ENCODE data around the gene ASPSCR1. TPM values are rescaled to one million over a fixed set of nuclear protein-coding genes. Genes with fewer than 3 reads are reported as not detected.
A peak's percentile ranks its signal among the peaks of the same experiment; 100 is the strongest.

The ASPSCR1 gene
- total RNA-seq, 1 experiment from 2014 or later, result 59.2 TPM

GRCh38 chr17:81961521-81962498 lies 15.6 kb upstream of the ASPSCR1 start:
- ChIA-PET POLR2A (interaction anchor here (2.6 kb wide), 1 partner anchor 76 kb away, joined by 7 read pairs; the partner anchor contains the start of gene DCXR), CTCF (no interaction called here)
- Mint-ChIP-seq H3K27me3 (ENCODE audit: insufficient read depth, unreplicated experiment) (no peaks in the 10 kb centered on the region), H3K4me3 (ENCODE audit: unreplicated experiment) (peak overlapping the region; percentile 31), H3K9me3 (ENCODE audit: unreplicated experiment) (no peaks in the 10 kb centered on the region), H3K4me1 (ENCODE audit: low read depth, unreplicated experiment) (no peaks in the 10 kb centered on the region), H3K36me3 (ENCODE audit: insufficient read depth, unreplicated experiment) (peaks cover 6% of the 10 kb centered on the region), H3K27ac (ENCODE audit: unreplicated experiment) (no peak overlapping the region)
- no TSS peak for BruUV-seq (replicated peaks)
- TF ChIP-seq, protein P1, sequence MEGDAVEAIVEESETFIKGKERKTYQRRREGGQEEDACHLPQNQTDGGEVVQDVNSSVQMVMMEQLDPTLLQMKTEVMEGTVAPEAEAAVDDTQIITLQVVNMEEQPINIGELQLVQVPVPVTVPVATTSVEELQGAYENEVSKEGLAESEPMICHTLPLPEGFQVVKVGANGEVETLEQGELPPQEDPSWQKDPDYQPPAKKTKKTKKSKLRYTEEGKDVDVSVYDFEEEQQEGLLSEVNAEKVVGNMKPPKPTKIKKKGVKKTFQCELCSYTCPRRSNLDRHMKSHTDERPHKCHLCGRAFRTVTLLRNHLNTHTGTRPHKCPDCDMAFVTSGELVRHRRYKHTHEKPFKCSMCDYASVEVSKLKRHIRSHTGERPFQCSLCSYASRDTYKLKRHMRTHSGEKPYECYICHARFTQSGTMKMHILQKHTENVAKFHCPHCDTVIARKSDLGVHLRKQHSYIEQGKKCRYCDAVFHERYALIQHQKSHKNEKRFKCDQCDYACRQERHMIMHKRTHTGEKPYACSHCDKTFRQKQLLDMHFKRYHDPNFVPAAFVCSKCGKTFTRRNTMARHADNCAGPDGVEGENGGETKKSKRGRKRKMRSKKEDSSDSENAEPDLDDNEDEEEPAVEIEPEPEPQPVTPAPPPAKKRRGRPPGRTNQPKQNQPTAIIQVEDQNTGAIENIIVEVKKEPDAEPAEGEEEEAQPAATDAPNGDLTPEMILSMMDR (IDR thresholded peaks at IDR 0.05; ENCODE audit: insufficient read depth in 1 of 2, low read depth in 1 of 2, low read length in 1 of 2, severe bottlenecking in 1 of 2, unreplicated experiment in 1 of 2), result no peak
- no peak overlapping the region for H3K4me3 ChIP-seq (ENCODE audit: low read depth, low read length)
- intact Hi-C loops (cut with micrococcal nuclease; ENCODE audit: unreplicated experiment), result loop anchor here (1.0 kb wide), 1 partner anchor 59 kb away; no protein-coding TSS in a partner anchor
- no peak for DNase-seq
- H3K27me3 ChIP-seq (replicated peaks; ENCODE audit: control insufficient read depth, insufficient read depth, low read length), result 0 out of 2 replicates have a peak, but pooled peaks cover 1% of the 10 kb centered on the region
- peaks cover 27% of the 10 kb centered on the region for H3K4me1 ChIP-seq
- no peaks in the 10 kb centered on the region for H3K36me3 ChIP-seq (ENCODE audit: control insufficient read depth, insufficient read depth, low read length)
- H3K9me3 ChIP-seq, result no peaks in the 10 kb centered on the region

DNA sequence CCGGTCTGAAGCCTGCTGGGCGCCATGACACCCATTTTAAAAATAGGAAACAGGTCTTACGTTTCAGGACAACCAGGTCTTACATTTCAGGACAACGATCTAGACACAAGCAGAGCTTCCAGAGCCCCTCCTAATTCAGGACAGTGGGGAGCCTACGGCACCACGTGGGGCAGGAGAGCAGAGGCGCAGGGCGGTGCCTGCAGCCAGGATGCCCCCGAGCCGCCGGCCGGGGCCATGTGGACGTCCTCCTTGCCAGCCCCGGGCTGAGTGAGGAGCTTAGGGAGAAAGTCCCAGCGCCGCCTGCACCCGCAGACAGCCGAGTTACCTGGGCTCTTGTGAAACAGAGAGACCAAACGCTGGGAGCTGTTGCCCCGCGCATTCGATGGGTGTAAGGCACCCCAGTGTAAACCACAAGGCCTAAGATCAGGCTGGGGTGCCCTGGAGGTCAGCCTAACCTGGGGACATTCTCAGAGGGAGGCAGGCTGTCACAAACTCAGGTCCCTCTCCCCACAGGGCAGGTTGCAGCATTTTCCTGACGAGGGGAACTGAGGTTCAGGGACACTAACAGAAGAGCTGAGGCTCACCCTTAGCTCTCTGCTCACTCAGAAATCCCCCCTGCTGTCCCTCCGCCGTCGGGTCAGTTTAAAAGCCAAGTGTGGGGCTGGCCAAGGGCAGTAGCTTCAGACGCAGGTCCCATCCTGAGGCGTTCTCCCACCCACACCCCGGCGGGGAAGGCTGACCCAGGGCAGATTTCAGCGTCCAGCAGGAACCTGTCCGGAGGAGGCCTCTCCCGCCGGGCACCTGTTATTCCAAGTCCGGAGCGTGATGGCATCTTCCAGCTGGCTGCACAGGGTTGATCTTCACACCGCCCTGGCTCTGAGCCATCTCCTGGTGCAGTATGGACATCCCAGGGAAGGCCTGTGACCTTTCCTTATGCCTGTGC lies 14.7 kb upstream of the ASPSCR1 start:
- 0 out of 2 replicates have a peak, but pooled peaks cover 1% of the 10 kb centered on the region for H3K27me3 ChIP-seq (replicated peaks; ENCODE audit: control insufficient read depth, insufficient read depth, low read length)

More for the DNA sequence above, 14.7 kb upstream of the ASPSCR1 start:
- H3K4me1 ChIP-seq, result peaks cover 28% of the 10 kb centered on the region
- no peak overlapping the region for H3K4me3 ChIP-seq (ENCODE audit: low read depth, low read length)
- no TSS peak for BruUV-seq (replicated peaks)
- Mint-ChIP-seq H3K4me1 (ENCODE audit: low read depth, unreplicated experiment) (no peaks in the 10 kb centered on the region), H3K27ac (ENCODE audit: unreplicated experiment) (no peak overlapping the region), H3K4me3 (ENCODE audit: unreplicated experiment) (peak overlapping the region; percentile 31), H3K9me3 (ENCODE audit: unreplicated experiment) (no peaks in the 10 kb centered on the region), H3K27me3 (ENCODE audit: insufficient read depth, unreplicated experiment) (no peaks in the 10 kb centered on the region), H3K36me3 (ENCODE audit: insufficient read depth, unreplicated experiment) (peaks cover 7% of the 10 kb centered on the region)
- TF ChIP-seq, protein P1 (IDR thresholded peaks at IDR 0.05; ENCODE audit: insufficient read depth in 1 of 2, low read depth in 1 of 2, low read length in 1 of 2, severe bottlenecking in 1 of 2, unreplicated experiment in 1 of 2), result no peak
- intact Hi-C loops (cut with micrococcal nuclease; ENCODE audit: unreplicated experiment), result no loop called here
- H3K9me3 ChIP-seq, result no peaks in the 10 kb centered on the region
- ChIA-PET POLR2A (no interaction called here), CTCF (interaction anchor here (0.6 to 0.9 kb wide), 3 partner anchors 58 to 140 kb away, joined by 3 to 5 read pairs (median 4); partner anchors contain the start of gene DCXR)
- no peak for DNase-seq
- no peaks in the 10 kb centered on the region for H3K36me3 ChIP-seq (ENCODE audit: control insufficient read depth, insufficient read depth, low read length)
